Pons (tissue), 1 donor: ENCODE data around the gene CYP27B1.

ENCODE experiments used
- DNase-seq: peaks from one replicate; pipeline ENCODE4 v3.0.0-alpha.2; 2016; ENCODE audit warnings: low spot score

Gene CYP27B1

DNA sequence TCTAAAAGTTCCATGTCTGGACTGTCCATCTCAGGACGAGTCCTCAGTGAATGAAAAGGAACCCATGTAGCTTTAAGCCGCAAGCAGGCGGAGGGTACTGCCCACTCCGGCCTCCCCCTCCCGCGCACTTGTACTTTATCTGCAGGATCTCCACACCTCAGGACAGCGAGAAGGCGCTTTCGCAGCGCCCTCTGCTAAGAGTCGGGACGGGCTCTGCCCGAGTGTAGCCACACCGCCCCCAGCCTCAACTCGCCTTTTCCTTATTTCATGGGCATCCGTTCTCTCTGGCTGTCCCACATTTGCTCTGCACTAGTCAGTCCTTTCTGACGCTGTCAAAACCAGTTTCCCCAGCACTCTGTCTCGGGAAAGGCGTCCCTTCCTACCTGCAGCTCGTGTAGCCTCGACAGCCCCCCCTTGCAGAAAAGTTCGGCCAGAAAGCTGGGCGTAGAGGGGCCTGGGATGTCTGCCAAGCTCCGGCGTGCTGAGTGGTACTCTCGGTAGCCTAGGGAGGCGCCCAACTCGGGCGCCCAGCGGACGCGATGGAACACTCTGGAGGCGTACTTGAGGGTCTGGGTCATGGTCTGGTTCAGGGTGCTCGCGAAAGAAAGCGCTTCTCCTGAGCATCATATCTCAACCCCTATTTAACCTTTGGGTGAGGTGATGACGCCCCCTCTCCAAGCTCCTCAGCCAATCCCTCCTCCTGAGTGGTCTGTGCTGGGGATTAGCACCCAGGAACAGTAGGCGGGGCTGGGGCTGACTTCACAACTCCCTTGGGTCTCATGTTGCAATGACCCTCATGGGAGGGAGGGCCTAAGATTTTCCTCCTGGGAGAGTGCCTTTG, at the start of gene CYP27B1:
Gene CYP27B1 (minus strand): TSS at position 615 of the 841 bp plus-strand sequence. CDS start 37 bp downstream, at position 578.
- DNase-seq = no peak

GRCh38 chr12:57816001-57816854, 49.4 kb upstream of the CYP27B1 start:
- no peak for DNase-seq

DNA sequence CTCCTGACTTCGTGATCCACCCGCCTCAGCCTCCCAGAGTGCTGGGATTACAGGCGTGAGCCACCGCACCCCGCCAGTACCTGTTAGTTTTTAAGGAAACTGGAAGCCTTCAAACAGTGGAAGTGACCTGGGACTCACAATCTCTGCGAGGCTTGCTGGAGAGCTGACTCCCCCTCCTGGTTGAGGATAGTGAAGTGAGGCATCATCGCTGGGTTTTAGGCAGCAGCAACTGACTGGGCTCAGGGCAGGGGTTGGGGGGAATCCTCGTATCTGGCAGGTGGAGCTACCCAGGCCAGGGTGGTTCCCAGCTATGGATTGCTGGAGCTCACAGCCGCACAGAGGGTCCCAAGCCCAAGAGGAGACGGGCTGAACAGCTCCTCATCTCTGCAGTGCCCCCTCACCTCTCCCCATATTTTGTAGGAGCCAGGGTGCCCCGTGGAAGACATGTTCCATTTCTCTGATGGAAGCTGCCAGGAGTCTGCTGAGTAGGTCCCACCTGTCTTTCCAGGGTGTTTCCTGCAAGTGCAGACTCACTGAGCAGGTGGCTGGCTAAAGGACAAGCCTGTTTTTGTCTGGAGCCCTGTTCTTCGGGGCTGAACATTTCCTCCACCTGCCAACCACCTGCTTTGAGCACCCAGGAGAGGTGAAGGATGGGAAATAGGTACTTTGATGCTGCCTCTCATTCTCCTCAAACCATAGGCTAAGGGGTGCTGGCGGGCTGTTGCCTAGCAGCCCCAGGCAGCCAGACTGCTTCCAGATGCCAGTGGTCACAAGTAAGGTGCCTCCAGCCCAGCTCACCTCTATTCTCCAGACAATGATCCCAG, 48.5 kb upstream of the CYP27B1 start:
- no peak for DNase-seq

DNA sequence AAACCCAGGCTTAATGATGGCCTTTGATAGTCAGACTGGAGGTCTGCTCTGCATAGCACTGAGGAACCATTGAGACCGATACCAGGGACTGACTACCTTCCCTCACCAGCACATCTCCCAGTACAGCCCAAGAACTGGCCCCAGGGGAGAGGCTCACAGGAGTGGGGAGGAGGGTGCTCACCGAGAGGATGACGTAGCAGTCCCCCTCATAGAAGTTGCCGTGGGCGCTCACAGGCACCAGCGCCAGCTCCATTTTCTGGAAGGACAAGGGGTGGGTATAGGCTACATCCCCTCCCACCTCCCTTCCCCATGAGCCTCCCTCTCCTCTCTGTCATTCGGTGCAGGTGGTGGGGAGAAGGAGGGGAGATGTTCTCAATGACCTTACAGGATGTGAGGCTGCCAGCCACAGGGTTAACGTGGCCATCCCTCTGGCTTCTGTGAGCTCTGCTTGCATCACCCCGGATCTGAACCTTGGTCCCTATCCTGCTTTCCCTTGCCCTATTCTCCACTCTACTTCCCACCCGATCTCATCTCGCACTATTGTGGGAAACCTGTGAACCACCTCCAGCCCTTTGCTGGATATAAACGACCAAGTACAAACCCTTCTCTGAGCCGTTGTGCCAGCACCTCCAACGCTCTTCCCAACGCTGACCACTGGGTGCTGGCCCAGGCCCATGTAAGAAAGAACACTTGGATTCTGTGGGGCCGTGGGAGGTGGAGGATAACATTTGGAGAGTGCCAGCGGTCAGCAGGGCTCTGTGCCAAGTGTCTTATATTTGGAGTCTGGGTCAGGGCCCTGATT, 47.3 kb upstream of the CYP27B1 start:
- no peak for DNase-seq

DNA sequence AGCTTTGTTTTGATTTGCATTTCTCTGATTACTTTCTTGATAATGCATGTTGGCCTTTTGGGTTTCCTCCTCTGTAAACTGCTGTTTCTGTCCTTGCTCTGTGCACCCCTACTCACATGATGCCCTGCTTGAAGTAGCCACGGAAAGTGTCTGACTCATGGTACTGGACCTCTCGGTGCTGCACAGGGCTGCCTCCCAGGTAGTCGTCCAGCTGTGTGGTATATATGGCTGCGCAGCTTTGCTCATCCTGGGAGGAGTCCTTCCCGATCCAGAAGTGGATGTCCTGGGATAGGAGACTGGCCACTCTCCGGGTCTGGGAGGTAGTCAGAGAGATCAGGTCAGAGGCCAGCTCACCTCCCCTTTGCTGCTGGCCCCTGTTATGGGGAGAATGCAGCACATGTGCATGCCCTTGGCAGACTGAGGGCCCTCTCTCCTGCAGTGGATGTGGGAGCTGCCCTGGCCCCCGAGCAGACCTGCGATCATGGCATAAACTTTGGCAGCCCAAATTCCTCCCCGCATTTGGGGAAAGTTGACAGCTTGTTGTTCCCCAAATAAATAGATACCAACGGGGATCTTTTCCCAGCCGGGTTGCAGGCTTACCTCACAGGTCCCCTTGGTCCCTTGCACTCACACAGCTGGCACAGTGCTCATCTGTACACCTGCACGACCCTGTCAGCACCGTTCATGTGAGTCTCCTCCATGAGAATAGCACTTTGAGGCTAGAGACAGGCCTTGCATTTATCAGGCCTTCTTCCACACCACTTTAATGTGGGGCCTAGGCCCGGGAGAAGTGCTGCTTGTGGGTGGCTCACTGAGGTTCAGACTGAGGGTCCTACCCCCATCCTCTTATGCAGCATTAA, 46.5 kb upstream of the CYP27B1 start:
- no peak for DNase-seq

DNA sequence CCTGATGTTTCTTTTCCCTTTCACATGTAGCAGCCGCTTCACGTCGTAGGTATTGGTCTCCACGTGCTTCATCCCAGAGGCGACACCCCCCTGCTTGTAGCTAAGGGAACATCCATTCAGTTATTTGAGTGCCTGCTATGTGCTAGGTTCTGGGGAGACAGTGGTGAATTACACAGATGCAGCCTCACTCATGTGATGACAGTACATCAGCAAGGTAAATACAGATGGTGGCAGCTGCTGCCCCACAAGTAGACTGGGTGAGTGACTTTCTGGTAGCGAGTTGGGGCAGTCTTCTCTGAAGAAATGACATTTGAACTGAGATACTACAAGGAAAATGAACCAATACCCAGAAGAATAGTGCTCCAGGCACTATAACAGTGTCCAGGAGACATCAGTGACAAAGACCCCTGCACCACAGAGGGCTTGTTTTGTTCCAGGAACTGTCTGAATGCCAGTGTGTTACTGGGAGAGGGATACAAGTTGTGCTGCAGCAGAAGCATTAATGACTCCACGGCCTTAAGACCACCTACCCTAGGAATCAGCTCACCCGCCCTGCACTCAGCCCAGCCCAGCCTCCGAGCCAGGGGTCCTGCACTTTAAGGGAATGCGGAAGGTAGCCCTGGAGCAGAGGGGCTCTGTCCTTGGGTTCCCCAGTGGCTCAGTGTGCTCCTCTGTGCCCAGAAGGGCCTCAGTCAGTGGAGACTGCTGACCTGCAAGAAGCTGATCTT, 44.3 kb upstream of the CYP27B1 start:
- no peak for DNase-seq

GRCh38 chr12:57810450-57810849, 43.6 kb upstream of the CYP27B1 start:
- no peak for DNase-seq

GRCh38 chr12:57809425-57809824, 42.5 kb upstream of the CYP27B1 start:
- no peak for DNase-seq

GRCh38 chr12:57808351-57808750, 41.5 kb upstream of the CYP27B1 start:
- no peak for DNase-seq

DNA sequence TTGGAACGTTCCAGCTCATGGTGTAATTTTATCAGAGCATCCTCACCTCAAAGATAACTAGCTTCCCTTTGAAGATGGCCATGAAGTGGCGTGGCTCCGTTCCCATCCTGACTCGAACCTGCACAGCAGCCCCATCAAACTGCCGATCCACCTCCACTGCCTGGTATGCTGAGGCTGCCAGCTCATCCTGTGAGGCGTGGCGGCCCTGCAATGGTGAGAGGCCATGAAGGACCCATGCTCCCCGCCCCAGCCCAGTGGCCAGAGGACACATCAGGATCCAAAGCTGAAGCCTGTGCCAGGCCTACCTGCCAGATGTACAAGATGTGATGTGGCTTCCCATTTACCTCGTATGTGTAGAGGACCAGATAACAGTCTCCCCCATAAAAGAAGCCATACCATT, 40.4 kb upstream of the CYP27B1 start:
- DNase-seq = no peak

GRCh38 chr12:57806677-57807076, 39.8 kb upstream of the CYP27B1 start:
- DNase-seq = no peak

GRCh38 chr12:57803319-57803893, 36.5 kb upstream of the CYP27B1 start:
- no peak for DNase-seq

GRCh38 chr12:57802607-57803006, 35.7 kb upstream of the CYP27B1 start:
- DNase-seq = no peak

DNA sequence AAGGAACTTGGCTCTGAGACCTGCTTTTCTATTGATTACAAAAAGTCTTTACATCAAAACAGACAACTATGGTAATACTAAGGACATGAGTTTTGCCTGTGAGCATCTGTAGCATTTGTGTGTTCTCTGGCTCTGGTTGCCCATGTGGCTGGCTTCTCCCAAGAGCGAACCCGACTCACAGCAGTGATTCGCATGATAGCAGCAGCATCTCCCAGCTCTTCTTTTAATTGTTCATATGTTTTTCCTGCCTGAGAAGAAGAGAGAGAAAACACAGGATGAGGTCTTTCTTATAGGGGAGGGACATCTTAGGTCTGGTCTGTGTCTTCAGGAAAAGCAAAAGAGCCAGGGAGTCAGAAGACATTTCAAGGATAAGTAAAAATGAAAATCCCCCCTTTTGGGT, 34.1 kb upstream of the CYP27B1 start:
- no peak for DNase-seq

- no peak for DNase-seq
These were observed 31.1 kb upstream of the CYP27B1 start for GRCh38 chr12:57797933-57798332.

DNA sequence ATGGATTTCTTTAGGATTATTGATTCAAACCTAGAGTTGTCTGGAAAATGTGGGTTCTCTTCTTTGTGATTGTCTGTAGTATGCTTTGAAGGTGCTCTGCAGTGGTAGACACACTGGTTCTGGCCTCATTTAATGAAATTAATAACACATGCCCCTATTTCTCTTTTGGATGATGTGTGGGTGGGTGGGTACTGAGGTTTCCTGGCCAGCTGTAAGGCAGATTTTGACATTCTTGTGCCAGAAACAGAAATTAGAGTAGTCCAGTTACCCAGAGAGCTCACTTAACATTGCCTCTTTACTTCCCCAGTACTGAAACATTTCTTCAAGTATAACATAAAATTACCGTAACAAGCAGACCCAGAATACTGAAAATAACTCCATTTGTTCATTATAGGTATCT, 30.1 kb upstream of the CYP27B1 start:
- no peak for DNase-seq

DNA sequence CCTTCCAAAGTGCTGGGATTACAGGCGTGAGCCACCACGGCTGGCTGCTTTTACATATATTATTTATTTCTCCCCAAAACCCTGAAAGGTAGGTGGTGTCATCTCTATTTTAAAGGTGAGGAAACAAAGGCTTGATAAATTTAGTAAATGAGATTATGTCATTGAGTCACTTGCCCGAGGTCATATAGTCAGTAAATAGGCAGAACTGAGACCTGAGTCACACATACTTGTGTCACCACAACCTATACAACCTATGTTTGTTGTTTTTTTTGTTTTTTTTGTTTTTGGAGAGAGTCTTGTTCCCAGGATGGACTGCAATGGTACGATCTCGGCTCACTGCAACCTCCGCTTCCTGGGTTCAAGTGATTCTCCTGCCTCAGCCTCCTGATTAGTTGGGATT, 28.5 kb upstream of the CYP27B1 start:
- no peak for DNase-seq

DNA sequence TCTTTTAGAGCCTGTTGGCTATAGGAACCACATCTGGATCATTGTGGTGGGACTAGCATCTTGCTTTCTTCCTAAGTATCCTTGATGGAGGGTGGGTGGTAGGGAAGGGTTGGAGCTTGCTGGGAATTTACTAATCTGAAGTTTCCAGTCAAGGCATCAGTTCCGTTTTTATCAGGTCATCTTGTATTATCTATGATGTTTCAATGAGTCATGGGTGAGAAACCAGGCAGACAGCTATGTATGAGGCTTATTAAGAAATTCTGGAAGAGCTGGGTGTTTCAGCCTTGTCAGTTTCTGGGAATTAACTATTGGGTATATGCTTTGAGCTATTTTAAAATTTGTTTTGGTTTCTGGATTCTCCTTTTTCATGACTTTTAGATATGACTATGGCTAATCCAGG, 27.0 kb upstream of the CYP27B1 start:
- no peak for DNase-seq

GRCh38 chr12:57783861-57784260, 17.0 kb upstream of the CYP27B1 start:
- no peak for DNase-seq

DNA sequence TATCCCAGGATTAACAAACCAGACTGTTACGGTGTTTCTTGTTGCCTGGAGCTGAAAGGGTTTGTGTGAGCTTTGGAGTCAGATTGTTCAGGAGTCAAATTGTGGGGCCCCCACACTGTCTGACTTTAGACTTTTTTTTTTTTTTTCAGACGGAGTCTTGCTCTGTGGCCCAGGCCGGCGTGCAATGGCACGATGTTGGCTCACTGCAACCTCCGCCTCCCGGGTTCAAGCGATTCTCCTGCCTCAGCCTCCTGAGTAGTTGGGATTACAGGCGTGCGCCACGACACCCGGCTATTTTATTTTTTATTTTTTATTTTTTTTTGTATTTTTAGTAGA, 16.6 kb upstream of the CYP27B1 start:
- DNase-seq = no peak
